ENCODE data around the gene AFF2.

AFF2 gene

GRCh38 chrX:148960060-148960459 lies 459.6 kb downstream of the AFF2 start:
- ChIA-PET CTCF (interaction anchor here (1.3 kb wide), 1 partner anchor 41 kb away, joined by 3 read pairs; no protein-coding TSS in a partner anchor), POLR2A (no interaction called here)
- TF ChIP-seq CTCF (IDR thresholded peaks at IDR 0.05; ENCODE audit: control extremely low read depth, extremely low read depth, low read depth, missing control alignments): no peak
- no peak for DNase-seq (ENCODE audit: extremely low spot score)

GRCh38 chrX:148961985-148962384 lies 461.6 kb downstream of the AFF2 start:
- ChIA-PET POLR2A (no interaction called here), CTCF (no interaction called here)
- no peak for TF ChIP-seq CTCF (IDR thresholded peaks at IDR 0.05; ENCODE audit: control extremely low read depth, extremely low read depth, low read depth, missing control alignments)
- no peak for DNase-seq (ENCODE audit: extremely low spot score)

DNA sequence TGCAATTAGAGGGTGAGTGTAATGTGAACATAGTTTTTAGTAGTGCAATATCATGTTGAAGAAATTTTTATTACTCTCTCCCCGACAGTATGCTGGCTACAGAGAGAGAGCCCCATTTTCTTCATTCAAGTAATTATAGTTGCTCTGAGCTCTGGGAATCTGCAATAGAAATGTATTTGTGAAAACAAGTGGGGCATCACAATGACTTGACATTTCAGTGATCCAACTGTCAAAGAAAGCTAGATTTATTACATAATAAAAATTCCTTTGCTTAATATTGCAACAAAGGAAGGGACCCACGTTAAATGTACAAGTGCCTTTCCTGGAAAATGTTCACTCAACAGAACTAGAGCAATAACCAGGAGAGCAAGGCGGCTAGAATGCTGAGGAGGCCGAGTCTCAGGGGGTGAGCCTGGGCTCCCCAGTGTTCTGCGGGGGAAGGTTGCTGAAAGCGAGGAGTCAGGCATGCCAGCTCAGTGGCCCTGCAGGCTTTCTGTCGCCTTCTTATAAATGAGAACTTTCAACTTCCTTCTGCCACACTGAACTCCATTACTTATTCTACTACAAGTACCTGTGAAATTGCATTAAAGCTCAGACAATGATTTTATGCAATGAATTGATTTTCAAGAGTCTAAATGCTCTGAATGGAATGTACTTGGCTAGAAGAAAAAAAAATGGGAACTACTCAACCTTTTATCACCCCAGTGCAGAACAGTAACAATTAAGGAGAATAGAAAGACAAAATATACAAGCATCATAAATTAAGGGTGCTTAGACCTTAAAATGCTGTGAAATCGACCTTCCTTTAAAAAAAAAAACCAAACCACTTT lies 476.4 kb downstream of the AFF2 start:
- POLR2A ChIA-PET: no interaction called here
- CTCF ChIA-PET: no interaction called here
- DNase-seq (ENCODE audit: extremely low spot score): no peak
- no peak for TF ChIP-seq CTCF (IDR thresholded peaks at IDR 0.05; ENCODE audit: control extremely low read depth, extremely low read depth, low read depth, missing control alignments)

GRCh38 chrX:148979786-148980185 lies 479.4 kb downstream of the AFF2 start:
- CTCF ChIA-PET: interaction anchor here (1.1 kb wide), 1 partner anchor 26 kb away, joined by 3 read pairs; no protein-coding TSS in a partner anchor
- POLR2A ChIA-PET: no interaction called here
- TF ChIP-seq CTCF (IDR thresholded peaks at IDR 0.05; ENCODE audit: control extremely low read depth, extremely low read depth, low read depth, missing control alignments): no peak
- DNase-seq (ENCODE audit: extremely low spot score): no peak

DNA sequence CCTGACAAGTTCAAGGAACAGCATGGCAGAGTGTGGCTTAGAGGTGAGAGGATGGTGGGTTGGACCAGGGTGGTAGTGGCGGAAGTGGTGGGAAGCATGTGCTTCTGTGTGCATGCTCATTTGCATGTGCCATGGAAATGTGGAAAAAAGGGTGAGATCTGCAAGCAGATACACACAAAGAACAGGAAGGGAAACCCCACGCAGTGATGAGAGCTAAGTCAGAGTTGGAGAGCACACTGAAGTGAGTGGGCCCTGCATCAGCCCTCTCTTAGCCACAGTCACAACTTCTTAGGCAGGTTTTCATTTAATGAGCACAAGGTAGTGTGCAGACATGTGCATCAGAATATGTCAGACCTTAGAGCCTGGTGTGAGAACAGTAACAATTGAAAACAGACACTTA lies 483.8 kb downstream of the AFF2 start:
- POLR2A ChIA-PET: no interaction called here
- CTCF ChIA-PET: no interaction called here
- no peak for TF ChIP-seq CTCF (IDR thresholded peaks at IDR 0.05; ENCODE audit: control extremely low read depth, extremely low read depth, low read depth, missing control alignments)
- DNase-seq (ENCODE audit: extremely low spot score): no peak

- POLR2A ChIA-PET: no interaction called here
- no peak for DNase-seq (ENCODE audit: extremely low spot score)
- no peak for TF ChIP-seq CTCF (IDR thresholded peaks at IDR 0.05; ENCODE audit: control extremely low read depth, extremely low read depth, low read depth, missing control alignments)
- CTCF ChIA-PET: no interaction called here
Measured at GRCh38 chrX:148991502-148991901, 491.1 kb downstream of the AFF2 start.

Measured in GM10248 (cell line).